ENCODE results near the gene PPM1G.
"Not testable (repeated sequence)": the region's sequence is repeated elsewhere in the genome, so short reads cannot be mapped to it uniquely, and the experiment has no call there.

PPM1G gene, protein sequence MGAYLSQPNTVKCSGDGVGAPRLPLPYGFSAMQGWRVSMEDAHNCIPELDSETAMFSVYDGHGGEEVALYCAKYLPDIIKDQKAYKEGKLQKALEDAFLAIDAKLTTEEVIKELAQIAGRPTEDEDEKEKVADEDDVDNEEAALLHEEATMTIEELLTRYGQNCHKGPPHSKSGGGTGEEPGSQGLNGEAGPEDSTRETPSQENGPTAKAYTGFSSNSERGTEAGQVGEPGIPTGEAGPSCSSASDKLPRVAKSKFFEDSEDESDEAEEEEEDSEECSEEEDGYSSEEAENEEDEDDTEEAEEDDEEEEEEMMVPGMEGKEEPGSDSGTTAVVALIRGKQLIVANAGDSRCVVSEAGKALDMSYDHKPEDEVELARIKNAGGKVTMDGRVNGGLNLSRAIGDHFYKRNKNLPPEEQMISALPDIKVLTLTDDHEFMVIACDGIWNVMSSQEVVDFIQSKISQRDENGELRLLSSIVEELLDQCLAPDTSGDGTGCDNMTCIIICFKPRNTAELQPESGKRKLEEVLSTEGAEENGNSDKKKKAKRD
- 130 to 180 (median 141) reads per million in 4 experiments for total RNA-seq

GRCh38 chr2:27409321-27410073 lies at the start of gene PPM1G:
Gene PPM1G (minus strand): TSS chr2:27409591. CDS start chr2:27409422, 169 bp downstream.
- peak; percentile 90 for DNase-seq

DNA sequence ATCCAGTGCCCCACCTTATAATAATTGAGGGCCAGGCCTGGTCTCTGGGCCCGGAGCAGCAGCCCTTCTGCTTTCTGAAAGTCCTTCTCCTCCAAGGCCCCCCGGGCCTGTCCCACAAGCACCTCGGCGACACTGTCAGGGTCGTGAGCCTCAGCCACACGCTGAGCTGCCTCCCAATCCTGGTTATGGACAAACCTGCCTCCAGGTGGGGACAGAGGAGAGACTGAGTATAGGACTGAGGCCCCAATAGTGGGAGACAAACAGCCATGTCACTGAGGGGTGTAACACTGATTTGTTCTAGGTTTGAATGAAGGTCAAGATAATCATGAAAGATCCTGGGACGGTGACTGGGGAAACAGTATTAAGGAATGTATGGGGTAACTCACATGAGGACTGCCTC lies 44.6 kb upstream of the PPM1G start:
- no peak for DNase-seq

DNA sequence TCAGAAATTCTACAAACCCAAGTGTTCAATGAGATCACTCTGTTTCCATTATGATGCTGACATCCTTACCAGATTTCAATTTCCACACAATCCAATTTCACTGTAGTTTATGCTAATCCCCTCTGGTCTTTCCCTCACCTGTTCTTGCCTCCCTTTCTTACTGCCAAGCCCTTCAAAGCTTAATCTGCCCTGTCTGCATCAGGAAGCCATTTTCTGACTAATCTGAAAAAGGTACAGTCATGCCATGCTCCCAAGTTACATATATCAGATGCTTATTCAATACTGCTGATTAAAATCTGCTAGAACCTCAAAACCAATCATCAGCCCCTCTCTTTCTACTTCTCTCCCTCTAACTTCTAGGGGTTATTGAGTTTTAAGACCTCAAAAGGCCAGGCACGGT lies 41.7 kb upstream of the PPM1G start:
- DNase-seq, result no peak

DNA sequence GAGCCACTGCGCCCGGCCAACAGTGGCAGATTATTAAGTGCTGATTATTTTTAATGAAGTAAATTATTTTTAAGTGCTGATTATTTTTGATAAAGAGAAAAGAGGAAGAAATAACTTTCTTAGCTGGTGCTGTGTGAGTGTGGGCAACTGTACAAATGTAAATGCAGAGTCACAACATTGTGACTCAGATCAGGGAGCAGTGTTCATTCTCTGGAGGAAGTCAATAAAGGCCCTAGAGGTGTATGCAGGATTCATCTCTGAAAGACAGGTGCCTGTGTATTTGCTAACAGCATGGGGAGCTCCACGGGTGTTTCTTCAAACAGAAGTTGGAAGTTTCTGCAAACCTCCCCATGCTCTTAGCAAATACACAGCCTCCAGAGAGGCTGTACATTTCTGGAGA lies 39.0 kb upstream of the PPM1G start:
- no peak for DNase-seq

DNA sequence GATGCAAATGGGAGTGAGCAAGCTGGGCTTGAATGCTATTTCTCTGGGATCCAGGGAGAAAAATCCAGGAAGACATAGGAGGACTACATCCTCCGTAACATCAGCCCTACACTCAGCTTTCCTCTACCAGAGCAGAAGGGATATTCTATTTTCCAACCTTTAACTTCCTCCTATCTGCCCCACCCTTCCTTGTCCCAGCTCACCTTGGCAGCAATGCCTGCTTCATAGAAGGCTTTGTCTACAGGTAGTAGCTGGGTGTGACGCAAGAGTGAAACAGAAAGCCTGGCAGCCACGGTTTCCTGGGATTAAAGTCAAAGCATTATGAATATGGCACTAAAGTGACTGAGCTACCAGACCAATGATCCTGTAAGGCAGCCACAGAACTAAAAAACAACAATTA lies 36.7 kb upstream of the PPM1G start:
- no peak for DNase-seq

- DNase-seq, result no peak
Measured at GRCh38 chr2:27445615-27446014, 36.2 kb upstream of the PPM1G start.

DNA sequence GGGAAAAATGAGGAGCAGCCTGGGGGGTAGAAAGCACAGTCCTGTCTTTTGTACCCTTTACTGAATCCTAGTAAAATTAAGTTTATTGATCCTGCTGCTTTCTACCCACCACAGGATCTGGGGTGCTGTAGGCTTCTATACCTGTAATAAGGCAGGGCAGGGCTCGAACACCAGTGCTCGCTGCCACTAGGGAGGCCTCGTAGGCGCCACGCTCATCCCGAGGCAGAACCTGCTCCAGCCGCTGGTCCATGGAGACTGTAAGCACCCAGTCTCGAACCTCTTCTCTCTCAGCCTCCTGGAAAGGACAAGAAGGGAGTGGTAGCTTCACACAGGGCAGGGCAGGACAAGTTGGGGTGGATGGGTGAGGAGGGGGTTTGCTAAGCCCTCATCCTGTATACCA lies 35.8 kb upstream of the PPM1G start:
- DNase-seq, result no peak

DNA sequence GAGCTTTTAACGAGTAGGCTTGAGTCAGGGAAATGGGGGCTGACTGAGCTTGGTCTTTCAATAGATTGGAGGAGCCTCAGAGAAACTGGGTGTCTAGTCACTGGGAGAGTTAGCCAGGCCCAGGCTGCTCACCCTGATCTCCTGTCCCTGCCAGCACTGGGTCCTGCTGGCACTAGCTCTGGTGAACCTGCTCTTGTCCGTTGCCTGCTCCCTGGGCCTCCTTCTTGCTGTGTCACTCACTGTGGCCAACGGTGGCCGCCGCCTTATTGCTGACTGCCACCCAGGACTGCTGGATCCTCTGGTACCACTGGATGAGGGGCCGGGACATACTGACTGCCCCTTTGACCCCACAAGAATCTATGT lies 33.5 kb upstream of the PPM1G start:
- DNase-seq, result no peak

DNA sequence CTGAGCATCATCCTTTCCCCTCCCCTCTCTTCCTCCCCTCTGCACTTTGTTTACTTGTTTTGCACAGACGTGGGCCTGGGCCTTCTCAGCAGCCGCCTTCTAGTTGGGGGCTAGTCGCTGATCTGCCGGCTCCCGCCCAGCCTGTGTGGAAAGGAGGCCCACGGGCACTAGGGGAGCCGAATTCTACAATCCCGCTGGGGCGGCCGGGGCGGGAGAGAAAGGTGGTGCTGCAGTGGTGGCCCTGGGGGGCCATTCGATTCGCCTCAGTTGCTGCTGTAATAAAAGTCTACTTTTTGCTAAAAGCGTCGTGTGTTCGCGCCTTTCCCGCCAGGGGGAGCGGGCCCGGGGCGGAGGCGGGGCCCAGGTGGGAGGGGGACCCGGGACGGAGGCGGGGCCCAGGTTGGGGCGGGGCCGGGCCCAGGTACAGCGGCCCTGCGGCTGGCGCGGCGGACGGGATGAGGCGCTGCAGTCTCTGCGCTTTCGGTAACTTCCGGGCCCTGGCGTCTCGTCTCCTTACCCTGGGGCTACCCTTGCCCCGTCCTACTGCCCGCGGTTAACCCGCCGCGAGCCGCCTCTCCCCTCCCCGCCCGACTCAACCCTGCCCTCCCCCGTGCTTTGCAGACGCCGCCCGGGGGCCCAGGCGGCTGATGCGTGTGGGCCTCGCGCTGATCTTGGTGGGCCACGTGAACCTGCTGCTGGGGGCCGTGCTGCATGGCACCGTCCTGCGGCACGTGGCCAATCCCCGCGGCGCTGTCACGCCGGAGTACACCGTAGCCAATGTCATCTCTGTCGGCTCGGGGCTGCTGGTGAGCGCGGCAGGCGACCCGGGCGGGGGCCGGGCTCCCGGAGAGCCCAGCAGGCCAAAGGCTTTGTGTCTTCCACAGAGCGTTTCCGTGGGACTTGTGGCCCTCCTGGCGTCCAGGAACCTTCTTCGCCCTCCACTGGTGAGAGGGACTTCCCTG lies 32.8 kb upstream of the PPM1G start, which contains the start of gene KRTCAP3:
KRTCAP3 (plus strand) TSS at position 424 of the 962 bp plus-strand sequence; CDS start at position 456, 32 bp downstream.
- DNase-seq, result peak; percentile 40

GRCh38 chr2:27441226-27441926 lies 32.0 kb upstream of the PPM1G start:
- no peak for DNase-seq

- no peak for DNase-seq
Measured at GRCh38 chr2:27435628-27436027, 26.2 kb upstream of the PPM1G start.

GRCh38 chr2:27431395-27431794 lies 22.0 kb upstream of the PPM1G start:
- no peak for DNase-seq

DNA sequence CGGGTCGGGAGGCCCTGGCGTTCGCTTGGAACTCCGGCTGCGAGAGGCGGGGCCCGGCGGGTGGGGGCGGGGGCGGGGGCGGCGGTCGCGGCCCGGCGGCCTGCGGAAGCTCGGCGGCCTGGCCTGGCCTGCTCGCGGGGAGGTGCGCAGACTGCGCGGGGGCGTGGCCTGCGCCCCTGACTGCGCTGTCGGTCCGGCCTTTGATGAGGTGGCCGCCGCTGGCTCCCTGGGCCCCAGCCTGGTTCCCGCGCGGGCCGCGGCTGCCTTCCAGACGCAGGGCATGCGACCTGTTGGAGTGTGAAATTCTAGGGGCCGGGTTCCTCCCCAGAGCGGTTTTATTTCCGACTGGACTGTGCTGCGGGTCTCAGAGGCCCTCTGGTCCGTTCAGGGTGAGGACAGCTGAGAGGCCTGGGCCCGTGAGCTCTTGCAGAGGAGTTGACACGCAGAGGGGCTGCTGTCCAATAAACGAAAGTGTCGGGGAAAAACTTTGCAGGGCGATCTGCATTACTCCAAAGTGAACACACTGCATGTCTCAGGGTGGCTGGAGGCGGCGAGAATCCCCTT lies 19.7 kb upstream of the PPM1G start:
- DNase-seq, result peak; percentile 47

GRCh38 chr2:27428213-27428977 lies 19.0 kb upstream of the PPM1G start, which contains the start of gene NRBP1:
Gene NRBP1 (plus strand): TSS chr2:27428631. CDS start chr2:27433274, 4,643 bp downstream.
- peak; percentile 84 for DNase-seq

DNA sequence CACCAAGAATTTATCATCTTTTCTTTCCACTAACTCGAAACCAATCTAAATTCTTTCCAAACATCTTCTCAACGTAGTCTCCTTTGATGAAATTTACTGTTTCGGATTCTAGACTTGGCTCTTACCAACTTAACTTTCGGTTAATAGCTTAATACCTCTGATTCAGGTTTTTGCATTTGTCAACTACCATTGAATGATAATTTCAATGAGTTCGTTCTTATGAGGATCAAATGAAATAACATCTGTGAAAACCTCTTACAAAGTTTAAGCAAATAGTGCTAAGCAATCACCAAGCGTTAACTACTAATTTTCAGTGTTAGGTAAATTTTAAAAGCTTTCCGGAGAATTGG lies 18.4 kb upstream of the PPM1G start:
- DNase-seq, result no peak

DNA sequence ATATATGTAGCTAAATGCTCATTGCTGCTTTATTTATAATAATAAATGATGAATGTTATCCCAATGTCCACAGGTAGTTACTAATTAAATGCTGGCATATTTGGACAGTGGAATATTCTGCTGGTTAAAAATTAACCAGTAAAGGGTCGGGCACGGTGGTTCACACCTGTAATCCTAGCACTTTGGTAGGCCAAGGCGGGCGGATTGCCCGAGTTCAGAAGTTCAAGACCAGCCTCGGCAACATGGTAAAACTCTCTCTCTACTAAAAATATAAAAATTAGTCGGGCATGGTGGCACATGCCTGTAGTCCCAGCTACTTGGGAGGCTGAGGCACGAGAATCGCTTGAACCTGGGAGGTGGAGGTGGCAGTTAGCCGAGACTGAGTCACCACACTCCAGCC lies 15.6 kb upstream of the PPM1G start:
- DNase-seq, result not testable (repeated sequence)

GRCh38 chr2:27422958-27423357 lies 13.6 kb upstream of the PPM1G start:
- no peak for DNase-seq

GRCh38 chr2:27421660-27422250 lies 12.4 kb upstream of the PPM1G start:
- DNase-seq, result no peak

GRCh38 chr2:27420996-27421395 lies 11.6 kb upstream of the PPM1G start:
- no peak for DNase-seq

- no peak for DNase-seq
Measured at GRCh38 chr2:27416151-27416550, 6.8 kb upstream of the PPM1G start.

All from effector CD8-positive, alpha-beta T cell (primary cell).